Stimulated activated CD4-positive, alpha-beta T cell treated with anti-CD3 and anti-CD28 coated beads, Interleukin-12 subunit alpha, Interleukin-12 subunit beta, amount 100 ng/mL, for 48 hours (primary cell): Measurements from ENCODE around the gene BIRC5.

Experiments used
- DNase-seq, 3 donors: peaks; one replicate each; pipeline ENCODE4 v3.0.0-alpha.2; 2020; ENCODE audit warnings: low read depth in 2 of 3, low spot score in 1 of 3

The BIRC5 gene

DNA sequence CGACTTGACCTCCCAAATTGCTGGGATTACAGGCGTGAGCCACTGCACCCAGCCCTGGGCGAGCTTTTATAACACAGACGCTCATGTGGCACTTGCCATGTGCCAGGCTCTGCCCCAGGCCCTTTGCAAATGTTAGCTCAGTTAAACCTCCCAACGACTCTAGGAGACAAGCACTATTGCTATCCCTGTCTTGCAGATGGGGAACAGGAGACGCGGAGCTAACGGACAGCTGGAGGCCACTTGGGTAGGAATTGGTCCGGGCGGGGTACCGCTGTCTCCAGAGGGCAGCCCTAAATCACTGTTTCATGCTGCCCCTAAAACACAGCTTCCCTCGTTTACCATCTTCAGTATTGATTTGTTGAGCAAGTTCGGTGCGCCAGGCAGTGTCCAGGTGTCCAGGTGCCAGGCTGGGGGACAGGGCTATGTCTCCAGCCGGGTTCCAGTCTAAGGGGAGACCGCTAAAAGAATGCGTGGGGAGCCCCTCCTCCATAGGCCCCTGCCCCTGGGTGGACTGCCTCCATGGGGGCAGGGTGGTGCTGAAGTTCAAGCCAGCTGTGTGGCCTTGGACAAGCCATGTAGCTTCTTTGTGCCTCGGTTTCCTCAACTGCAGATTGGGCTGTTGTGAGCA, 41.1 kb downstream of the BIRC5 start:
- DNase-seq = no peak

- DNase-seq = no peak
Observed at GRCh38 chr17:78255953-78256706, 42.1 kb downstream of the BIRC5 start.

- no peak for DNase-seq
Observed at GRCh38 chr17:78256707-78257591, 42.9 kb downstream of the BIRC5 start.

- DNase-seq = no peak
Observed at GRCh38 chr17:78257810-78258322, 43.8 kb downstream of the BIRC5 start.

DNA sequence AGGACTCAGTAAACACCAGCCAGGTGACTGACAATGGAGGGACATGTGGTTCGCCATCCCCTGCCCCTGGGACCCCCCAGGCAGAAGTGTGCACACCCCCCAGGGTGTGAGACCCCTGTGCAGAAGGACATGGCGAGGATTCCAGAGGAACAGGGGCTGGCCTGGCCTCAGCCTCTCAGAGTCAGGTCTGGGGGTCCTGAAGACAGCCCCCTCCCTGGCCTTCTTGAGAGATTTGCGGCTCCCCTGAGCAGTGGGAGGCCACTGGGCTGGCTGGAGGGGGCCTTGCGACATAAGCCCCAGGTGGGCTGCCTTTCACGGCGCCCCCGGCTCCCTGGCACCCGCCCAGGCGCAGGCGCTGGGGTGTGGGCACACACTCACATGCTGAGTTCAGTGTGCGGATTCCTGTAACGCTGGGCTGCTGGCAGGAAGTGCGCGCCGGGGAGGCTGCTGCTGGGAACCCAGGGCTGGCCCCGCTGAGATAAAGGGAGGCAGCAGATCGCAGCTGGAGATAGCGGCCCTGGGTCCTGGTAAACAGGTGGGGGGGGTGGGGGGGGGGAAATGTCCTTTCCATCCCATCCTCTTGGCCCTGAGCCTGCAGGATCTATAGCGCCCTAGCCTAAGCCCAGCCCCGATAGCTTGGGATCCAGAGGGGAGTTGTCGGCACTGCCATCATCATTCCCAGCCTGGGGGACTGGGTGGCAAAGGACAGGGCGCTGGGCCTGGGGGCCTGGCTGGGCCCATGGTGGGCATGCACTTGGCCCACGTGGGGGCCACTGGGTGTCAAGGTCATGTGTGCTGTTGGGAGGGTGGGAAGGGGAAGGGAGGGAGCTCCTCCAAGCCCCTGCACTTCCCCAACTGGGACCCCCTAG, 44.5 kb downstream of the BIRC5 start:
- peak; percentile 62 to 63 (median 62) for DNase-seq

DNA sequence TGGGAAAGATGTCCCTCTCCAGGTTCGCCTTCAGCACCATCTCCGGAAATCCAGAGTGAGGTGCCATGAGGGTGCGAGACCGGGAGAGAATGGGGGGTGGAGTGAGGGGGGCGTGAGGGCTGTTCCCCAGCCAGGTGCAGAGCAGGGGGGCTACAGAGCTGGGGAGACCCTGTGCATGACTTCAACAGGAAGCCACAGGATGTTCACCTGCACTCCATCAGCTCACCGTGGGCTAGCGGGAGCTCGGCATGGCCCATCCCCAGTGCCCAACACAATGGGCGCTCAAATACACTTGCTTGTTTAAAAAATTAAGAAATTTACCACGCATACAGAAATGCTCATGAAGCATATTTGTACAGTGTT, 45.1 kb downstream of the BIRC5 start:
- DNase-seq = no peak

- DNase-seq = no peak
Observed at GRCh38 chr17:78263063-78263735, 49.1 kb downstream of the BIRC5 start.

GRCh38 chr17:78263736-78264340, 49.8 kb downstream of the BIRC5 start:
- DNase-seq = no peak

DNA sequence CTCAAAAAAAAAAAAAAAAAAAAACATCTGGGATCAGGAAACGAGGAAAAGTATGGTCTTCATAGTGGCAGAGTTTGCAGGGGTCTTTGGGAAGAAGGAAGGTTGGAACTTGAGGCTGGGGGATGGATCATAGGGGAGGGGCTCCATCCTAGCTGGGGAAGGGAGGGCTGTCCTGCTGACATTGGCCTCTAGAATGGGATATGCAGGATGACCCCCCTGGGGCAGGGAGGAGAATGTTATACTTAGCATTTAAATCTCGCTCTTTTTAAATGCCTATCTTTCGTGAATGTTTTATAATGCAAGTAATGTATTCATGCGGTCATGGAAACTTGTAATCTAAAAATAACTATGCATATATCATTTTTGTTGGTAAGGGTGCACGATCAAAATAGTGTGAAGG, 50.5 kb downstream of the BIRC5 start:
- no peak for DNase-seq

DNA sequence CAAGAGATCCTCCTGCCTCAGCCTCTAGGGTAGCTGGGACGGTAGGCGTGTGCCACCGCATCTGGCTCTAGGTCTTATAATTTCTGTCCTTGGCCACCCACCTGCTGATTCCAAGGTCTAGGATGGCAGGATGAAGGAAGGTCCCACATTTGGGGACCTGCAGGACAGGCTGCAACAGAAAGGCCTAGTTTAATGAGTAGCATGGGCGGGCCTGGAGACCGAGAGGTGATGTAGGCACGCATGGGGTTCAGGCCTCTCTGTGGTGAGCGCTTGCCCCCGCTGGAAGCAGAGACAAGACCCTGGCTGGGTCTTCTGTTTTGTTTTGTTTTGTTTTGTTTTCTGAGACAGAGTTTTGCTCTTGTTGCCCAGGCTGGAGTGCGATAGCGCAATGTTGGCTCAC, 51.1 kb downstream of the BIRC5 start:
- no peak for DNase-seq

GRCh38 chr17:78266231-78266631, 52.2 kb downstream of the BIRC5 start:
- DNase-seq = no peak

GRCh38 chr17:78266771-78267170, 52.7 kb downstream of the BIRC5 start:
- DNase-seq = no peak

- DNase-seq = no peak
Observed at GRCh38 chr17:78267253-78268073, 53.4 kb downstream of the BIRC5 start.

DNA sequence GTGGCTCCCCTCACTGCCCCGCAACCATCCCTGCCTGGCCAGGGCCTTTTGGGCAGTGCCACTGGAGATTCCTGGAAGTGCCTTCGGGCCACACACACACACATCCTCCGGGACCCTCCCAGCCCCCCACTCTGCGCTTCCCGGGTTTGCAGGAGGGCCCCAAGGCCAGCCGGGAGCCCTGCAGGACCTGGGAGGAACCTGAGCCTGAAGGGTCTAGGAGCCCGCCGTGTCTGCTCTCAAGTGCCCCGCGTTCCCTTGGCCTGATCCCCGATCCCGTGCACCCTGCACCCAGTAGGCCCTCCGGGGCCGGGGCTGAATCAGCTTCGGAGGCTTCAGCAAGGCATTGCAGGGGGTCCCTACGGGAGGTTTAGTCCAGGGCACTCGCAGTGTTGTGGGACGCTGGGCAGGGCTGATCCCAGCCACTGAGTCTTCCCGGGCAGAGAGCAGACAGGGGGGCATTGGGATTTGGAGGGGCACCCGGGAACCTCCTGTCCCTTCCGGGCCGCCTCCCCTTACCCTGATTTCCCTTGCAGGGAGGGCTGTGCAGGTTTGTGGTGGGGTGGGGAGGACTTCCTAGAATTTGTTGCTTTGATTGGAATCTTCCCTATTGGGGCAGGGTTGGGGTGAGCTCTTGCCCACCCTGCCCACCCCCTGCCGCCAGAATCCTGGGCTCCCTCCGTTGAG, 54.3 kb downstream of the BIRC5 start:
- DNase-seq = no peak

DNA sequence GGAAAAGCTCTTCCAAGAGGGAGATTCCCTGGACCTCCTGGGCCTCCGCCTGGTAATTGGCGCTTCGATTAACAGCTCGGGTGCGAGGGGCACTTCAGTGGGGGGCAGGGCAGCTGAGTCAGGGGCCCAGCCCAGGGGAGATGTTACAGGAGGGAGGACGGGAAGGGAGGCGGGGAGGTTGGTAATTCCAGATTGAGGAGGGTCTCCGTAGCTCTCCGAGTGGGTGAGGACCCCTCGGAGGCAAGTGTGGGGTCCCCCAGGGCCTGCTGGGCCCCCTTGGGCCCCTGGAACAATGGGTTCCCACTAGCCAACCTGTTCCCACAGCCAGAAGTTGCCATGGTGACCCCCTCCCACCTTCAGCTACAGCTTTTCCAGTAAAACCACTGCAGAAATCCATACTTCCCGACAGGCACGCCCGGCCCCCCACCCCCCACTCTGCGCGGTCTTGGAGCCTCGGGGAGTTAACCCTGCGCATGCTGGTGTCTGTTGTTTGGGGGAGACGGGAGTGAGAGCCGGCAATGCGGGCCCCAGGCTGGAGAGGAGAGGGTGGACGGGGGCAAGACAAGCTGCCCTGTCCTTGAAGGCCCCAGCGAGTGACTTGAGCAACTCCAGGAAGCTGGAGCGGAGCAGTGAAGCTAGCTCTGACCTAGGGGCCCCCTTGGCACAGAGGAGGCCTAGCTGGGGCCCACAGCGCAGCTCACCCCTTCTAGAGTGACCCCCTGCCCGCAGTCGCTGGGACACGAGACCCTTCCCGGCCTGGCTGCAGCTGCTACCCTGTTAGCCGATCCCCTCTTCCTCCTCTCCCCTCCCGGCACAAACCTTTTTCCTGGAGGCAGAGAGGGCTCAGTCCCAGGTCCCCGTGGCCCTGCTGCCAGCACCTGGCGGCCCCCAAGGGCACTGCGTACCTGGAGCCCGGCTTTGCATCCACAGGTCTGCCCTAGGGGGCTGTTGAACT, 55.2 kb downstream of the BIRC5 start:
- DNase-seq = no peak

DNA sequence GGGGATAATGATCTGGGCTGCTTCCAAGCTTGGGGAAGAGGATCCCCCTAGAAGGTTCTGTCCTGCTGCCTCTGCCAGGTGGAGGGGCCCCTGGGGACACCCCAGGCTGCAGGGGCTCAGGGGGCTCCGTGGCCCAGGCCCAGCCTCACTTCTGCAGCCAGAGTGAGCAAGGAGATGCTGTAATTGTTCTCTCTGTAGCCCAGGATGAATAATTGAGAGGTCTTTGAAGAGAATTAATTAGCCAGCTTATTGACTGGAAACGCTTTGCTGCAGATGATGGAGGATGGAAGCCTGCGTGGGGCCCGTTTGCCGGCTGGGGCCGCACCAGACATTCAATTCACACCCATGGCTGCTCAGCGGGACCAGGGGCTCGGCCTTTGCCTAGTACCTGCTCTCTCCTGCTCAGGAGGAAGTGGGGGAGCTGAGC, 55.9 kb downstream of the BIRC5 start:
- no peak for DNase-seq
